Nephron (organoid): Measurements from ENCODE around the gene WDR49.

Experiments used
- H3K27ac Mint-ChIP-seq, 3 experiments: 2 replicates each; pipeline ENCODE4 v1.8.0; 2020; ENCODE audit warnings: mixed read lengths in 3 of 3, mild to moderate bottlenecking in 2 of 3, moderate library complexity in 1 of 3
- H3K27me3 Mint-ChIP-seq: 2 replicates; pipeline ENCODE4 v1.8.0; 2021; ENCODE audit warnings: low read depth, mild to moderate bottlenecking, moderate library complexity, mixed read lengths
- H3K36me3 Mint-ChIP-seq: 2 replicates; pipeline ENCODE4 v1.8.0; 2020; ENCODE audit warnings: low read depth, mixed read lengths
- H3K4me1 Mint-ChIP-seq: 2 replicates; pipeline ENCODE4 v1.8.0; 2020; ENCODE audit warnings: mixed read lengths
- H3K4me3 Mint-ChIP-seq, 3 experiments: 2 replicates each; pipeline ENCODE4 v1.8.0; 2020; ENCODE audit warnings: mild to moderate bottlenecking in 3 of 3, mixed read lengths in 3 of 3, moderate library complexity in 2 of 3
- H3K9me3 Mint-ChIP-seq: 2 replicates; pipeline ENCODE4 v1.8.0; 2020; ENCODE audit warnings: mixed read lengths
- CTCF ChIP-seq, 3 experiments: fragments of 200-600 bp; sonication (generic); IDR thresholded peaks; one replicate each; pipeline ENCODE4 v1.5.0; 2021; ENCODE audit warnings: antibody characterized with exemption in 3 of 3; ENCODE audit not compliant: unreplicated experiment in 3 of 3

Gene WDR49

DNA sequence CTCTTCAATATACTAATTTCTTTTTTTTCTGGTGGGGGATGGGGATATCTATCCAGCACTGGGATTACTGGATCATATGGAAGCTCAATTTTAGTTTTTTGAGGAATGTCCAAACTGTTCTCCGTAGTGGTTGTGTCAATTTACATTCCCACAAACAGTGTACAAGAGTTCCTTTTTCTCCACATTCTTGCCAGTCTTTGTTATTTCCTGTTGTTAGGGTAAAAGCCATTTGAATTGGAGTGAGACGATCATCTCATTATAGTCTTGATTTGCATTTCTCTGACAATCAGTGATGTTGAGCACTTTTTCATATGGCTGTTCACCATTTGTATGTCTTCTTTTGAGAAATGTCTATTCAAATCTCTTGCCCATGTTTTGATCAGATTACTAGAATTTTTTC lies 12.8 kb upstream of the WDR49 start:
- TF ChIP-seq CTCF (IDR thresholded peaks at IDR 0.05; ENCODE audit: unreplicated experiment in 3 of 3): no peak
- H3K27ac Mint-ChIP-seq: no peak overlapping the region
- no peaks in the 10 kb centered on the region for H3K9me3 Mint-ChIP-seq
- H3K27me3 Mint-ChIP-seq: no peaks in the 10 kb centered on the region
- H3K4me1 Mint-ChIP-seq: peaks cover 7% of the 10 kb centered on the region
- H3K4me3 Mint-ChIP-seq: no peak overlapping the region
- H3K36me3 Mint-ChIP-seq: no peaks in the 10 kb centered on the region

GRCh38 chr3:167662919-167663400 lies 9.2 kb upstream of the WDR49 start:
- no peak overlapping the region for H3K4me3 Mint-ChIP-seq
- no peaks in the 10 kb centered on the region for H3K36me3 Mint-ChIP-seq
- no peak overlapping the region for H3K27ac Mint-ChIP-seq
- H3K4me1 Mint-ChIP-seq: peaks cover 1% of the 10 kb centered on the region
- no peak for TF ChIP-seq CTCF (IDR thresholded peaks at IDR 0.05; ENCODE audit: unreplicated experiment in 3 of 3)
- no peaks in the 10 kb centered on the region for H3K9me3 Mint-ChIP-seq
- H3K27me3 Mint-ChIP-seq: no peaks in the 10 kb centered on the region

- peak overlapping the region; percentile 60 to 92 (median 84) for H3K27ac Mint-ChIP-seq
- H3K4me1 Mint-ChIP-seq: peaks cover 9% of the 10 kb centered on the region
- no peak for TF ChIP-seq CTCF (IDR thresholded peaks at IDR 0.05; ENCODE audit: unreplicated experiment in 3 of 3)
- no peaks in the 10 kb centered on the region for H3K9me3 Mint-ChIP-seq
- no peaks in the 10 kb centered on the region for H3K36me3 Mint-ChIP-seq
- no peaks in the 10 kb centered on the region for H3K27me3 Mint-ChIP-seq
- H3K4me3 Mint-ChIP-seq: peak overlapping the region; percentile 64 to 85 (median 77)
Observed at GRCh38 chr3:167657684-167658225, 4.0 kb upstream of the WDR49 start.

- Mint-ChIP-seq H3K27me3 (no peaks in the 10 kb centered on the region), H3K36me3 (no peaks in the 10 kb centered on the region), H3K27ac (peak overlapping the region in 2 of 3 experiments; percentile 33 to 70), H3K4me3 (peak overlapping the region; percentile 49 to 62 (median 60)), H3K9me3 (no peaks in the 10 kb centered on the region), H3K4me1 (peaks cover 9% of the 10 kb centered on the region)
- no peak for TF ChIP-seq CTCF (IDR thresholded peaks at IDR 0.05; ENCODE audit: unreplicated experiment in 3 of 3)
Observed at GRCh38 chr3:167656821-167657220, 3.1 kb upstream of the WDR49 start.

DNA sequence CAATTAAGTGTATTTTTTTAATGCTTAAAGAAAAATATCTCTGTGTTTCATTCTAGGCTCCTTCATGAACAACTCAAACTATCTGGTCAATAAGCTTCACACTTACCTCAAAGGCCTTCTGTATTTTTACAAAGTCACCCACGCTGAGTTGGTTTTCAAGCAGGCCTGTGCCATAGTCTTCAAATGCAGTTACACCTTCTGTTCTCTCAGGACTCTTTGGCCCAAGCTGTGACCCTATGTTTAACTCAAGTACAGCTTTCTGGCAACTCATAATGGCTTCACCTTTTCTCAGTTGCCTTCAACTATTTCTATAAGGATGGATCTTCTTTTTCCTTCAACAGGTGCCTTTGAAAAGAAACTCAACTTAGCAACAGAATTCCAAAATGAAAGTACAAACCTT lies 587 bp downstream of the WDR49 start:
- peaks cover 9% of the 10 kb centered on the region for H3K4me1 Mint-ChIP-seq
- no peak overlapping the region for H3K27ac Mint-ChIP-seq
- TF ChIP-seq CTCF (IDR thresholded peaks at IDR 0.05; ENCODE audit: unreplicated experiment in 3 of 3): no peak
- H3K27me3 Mint-ChIP-seq: no peaks in the 10 kb centered on the region
- H3K9me3 Mint-ChIP-seq: no peaks in the 10 kb centered on the region
- H3K4me3 Mint-ChIP-seq: no peak overlapping the region
- H3K36me3 Mint-ChIP-seq: no peaks in the 10 kb centered on the region

- Mint-ChIP-seq H3K9me3 (no peaks in the 10 kb centered on the region), H3K27me3 (no peaks in the 10 kb centered on the region), H3K4me3 (no peak overlapping the region)
Observed at GRCh38 chr3:167651826-167652225, 1.9 kb downstream of the WDR49 start.

More at GRCh38 chr3:167651826-167652225, 1.9 kb downstream of the WDR49 start:
- peaks cover 4% of the 10 kb centered on the region for H3K4me1 Mint-ChIP-seq
- H3K36me3 Mint-ChIP-seq: no peaks in the 10 kb centered on the region
- TF ChIP-seq CTCF (IDR thresholded peaks at IDR 0.05; ENCODE audit: unreplicated experiment in 3 of 3): no peak
- H3K27ac Mint-ChIP-seq: no peak overlapping the region
